Gastroesophageal sphincter (tissue), 4 donors: ENCODE measurements around the gene SLC25A38. TPM values are rescaled to one million over a fixed set of nuclear protein-coding genes. Genes with fewer than 3 reads are reported as not detected.
"Not testable (repeated sequence)": the region's sequence is repeated elsewhere in the genome, so short reads cannot be mapped to it uniquely, and the experiment has no call there.

Source experiments
- ATAC-seq: fragments of 150-250 bp; one replicate; pipeline ENCODE4 v1.9.1; 2016; ENCODE audit warnings: mild to moderate bottlenecking, moderate library complexity
- H3K27ac ChIP-seq, 4 donors: fragments of 200-600 bp; sonication (generic) in 3 of 4; 1 replicate in 3 of 4; 2 replicates in 1 of 4; pipeline ENCODE4 v1.5.1; 2016 to 2019
- H3K27me3 ChIP-seq: fragments of 200-600 bp; sonication (generic); one replicate; pipeline ENCODE4 v1.5.1; 2019
- H3K36me3 ChIP-seq, 2 donors: fragments of 200-600 bp; sonication (generic); one replicate each; pipeline ENCODE4 v1.5.1; 2019; ENCODE audit warnings: control low read depth in 1 of 2
- H3K4me1 ChIP-seq, 3 donors: fragments of 200-600 bp; sonication (generic); 1 replicate in 2 of 3; 2 replicates in 1 of 3; pipeline ENCODE4 v1.5.1; 2016 to 2019; ENCODE audit warnings: control low read depth in 2 of 3
- H3K4me3 ChIP-seq, 2 donors: fragments of 200-600 bp; sonication (generic); one replicate each; pipeline ENCODE4 v1.5.1; 2019; ENCODE audit warnings: mild to moderate bottlenecking in 1 of 2, moderate library complexity in 1 of 2
- H3K9me3 ChIP-seq, 3 donors: fragments of 200-600 bp; sonication (generic); one replicate each; pipeline ENCODE4 v1.5.1; 2017 to 2019; ENCODE audit warnings: control low read depth in 2 of 3
- EP300 ChIP-seq: sonication (generic); formaldehyde crosslinking; IDR thresholded peaks from one replicate; pipeline ENCODE4 v1.6.1; 2017; ENCODE audit warnings: antibody characterized with exemption, mild to moderate bottlenecking
- POLR2A ChIP-seq, 2 donors: fragments of 450-650 bp; IDR thresholded peaks; one replicate each; pipeline ENCODE4 v1.6.1; 2017; ENCODE audit warnings: antibody characterized with exemption in 2 of 2, mild to moderate bottlenecking in 2 of 2, moderate library complexity in 1 of 2
- POLR2AphosphoS5 ChIP-seq: sonication (generic); formaldehyde crosslinking; IDR thresholded peaks from one replicate; pipeline ENCODE4 v1.6.1; 2017; ENCODE audit warnings: antibody characterized with exemption
- WGBS, 2 donors: methylation state at CpG; one replicate each; pipeline ENCODE4 v1.1.5; 2018; ENCODE audit warnings: low coverage in 1 of 2; 5-methylcytosine and 5-hydroxymethylcytosine counted together
- total RNA-seq, 4 donors: library from RNA; depleted of rRNA; stranded (reverse); fragments of >200 nt; gene quantifications; one replicate each; pipeline ENCODE4 v1.1.0, GENCODE V29; 2016
- TF ChIP-seq, protein P1 (sequence below), 4 experiments: fragments of 200-600 bp in 2 of 4; fragments of 450-650 bp in 2 of 4; sonication (generic) in 1 of 4; IDR thresholded peaks; one replicate each; pipeline ENCODE4 v1.5.1; 2017 to 2019; ENCODE audit warnings: antibody characterized with exemption in 4 of 4, mild to moderate bottlenecking in 2 of 4, moderate library complexity in 2 of 4

SLC25A38 gene
- total RNA-seq, 4 donors from 2014 or later = 24.9 to 44.8 (median 28.5) TPM

DNA sequence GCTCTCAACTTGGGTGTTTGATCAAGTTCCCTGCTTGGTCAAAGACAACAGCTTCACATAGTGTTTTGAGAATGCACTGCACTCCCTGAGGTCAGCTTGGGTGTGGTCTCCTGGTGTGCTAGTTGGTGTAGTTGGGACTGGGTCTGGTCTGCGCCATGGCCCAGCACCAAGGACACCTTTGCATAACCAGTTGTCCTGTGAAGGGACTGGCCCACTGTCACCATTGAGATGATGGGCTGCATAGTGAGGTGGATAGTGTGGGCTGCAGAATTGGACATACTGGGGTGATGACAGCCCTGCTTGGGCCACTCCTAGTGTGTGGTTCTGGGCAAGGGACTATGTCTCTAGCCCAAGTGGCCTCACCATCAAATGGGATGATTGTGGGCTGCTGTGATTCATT lies 32.8 kb downstream of the SLC25A38 start:
- Histone ChIP-seq H3K4me3 (no peak overlapping the region), H3K36me3 (peaks cover 0 to 39% of the 10 kb centered on the region in 2 donors), H3K27ac (no peak overlapping the region), H3K4me1 (peaks cover 0 to 9% (median 2%) of the 10 kb centered on the region in 3 donors), H3K27me3 (no peaks in the 10 kb centered on the region), H3K9me3 (no peaks in the 10 kb centered on the region)
- no peak for ATAC-seq
- WGBS, 2 donors = no CpG with 5 or more reads among the region's 1 CpG
- TF ChIP-seq POLR2AphosphoS5 = no peak
- no peak for TF ChIP-seq POLR2A (IDR thresholded peaks at IDR 0.05)
- TF ChIP-seq EP300 = no peak
- TF ChIP-seq, protein P1, sequence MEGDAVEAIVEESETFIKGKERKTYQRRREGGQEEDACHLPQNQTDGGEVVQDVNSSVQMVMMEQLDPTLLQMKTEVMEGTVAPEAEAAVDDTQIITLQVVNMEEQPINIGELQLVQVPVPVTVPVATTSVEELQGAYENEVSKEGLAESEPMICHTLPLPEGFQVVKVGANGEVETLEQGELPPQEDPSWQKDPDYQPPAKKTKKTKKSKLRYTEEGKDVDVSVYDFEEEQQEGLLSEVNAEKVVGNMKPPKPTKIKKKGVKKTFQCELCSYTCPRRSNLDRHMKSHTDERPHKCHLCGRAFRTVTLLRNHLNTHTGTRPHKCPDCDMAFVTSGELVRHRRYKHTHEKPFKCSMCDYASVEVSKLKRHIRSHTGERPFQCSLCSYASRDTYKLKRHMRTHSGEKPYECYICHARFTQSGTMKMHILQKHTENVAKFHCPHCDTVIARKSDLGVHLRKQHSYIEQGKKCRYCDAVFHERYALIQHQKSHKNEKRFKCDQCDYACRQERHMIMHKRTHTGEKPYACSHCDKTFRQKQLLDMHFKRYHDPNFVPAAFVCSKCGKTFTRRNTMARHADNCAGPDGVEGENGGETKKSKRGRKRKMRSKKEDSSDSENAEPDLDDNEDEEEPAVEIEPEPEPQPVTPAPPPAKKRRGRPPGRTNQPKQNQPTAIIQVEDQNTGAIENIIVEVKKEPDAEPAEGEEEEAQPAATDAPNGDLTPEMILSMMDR (IDR thresholded peaks at IDR 0.05) = no peak

DNA sequence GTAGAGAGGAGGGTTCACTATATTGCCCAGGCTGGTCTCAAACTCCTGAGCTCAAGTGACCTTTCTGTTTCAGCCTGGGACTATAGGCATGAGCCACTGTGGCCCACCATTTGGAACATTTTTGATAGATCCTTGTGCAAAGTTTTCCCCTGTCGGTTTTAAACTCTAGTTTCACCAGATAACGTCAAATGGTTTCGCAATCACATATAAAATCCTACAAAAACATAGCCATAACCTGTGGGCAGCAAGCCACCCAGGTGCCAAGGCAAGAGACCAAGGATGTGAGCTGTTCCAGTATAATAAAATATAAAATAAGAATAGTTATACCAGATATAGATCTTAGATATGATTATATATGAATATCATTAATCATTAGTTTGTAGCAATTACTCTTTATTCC lies 33.8 kb downstream of the SLC25A38 start:
- WGBS, 2 donors = 48 to 86% methylated on average over 3 of the region's 3 CpGs

DNA sequence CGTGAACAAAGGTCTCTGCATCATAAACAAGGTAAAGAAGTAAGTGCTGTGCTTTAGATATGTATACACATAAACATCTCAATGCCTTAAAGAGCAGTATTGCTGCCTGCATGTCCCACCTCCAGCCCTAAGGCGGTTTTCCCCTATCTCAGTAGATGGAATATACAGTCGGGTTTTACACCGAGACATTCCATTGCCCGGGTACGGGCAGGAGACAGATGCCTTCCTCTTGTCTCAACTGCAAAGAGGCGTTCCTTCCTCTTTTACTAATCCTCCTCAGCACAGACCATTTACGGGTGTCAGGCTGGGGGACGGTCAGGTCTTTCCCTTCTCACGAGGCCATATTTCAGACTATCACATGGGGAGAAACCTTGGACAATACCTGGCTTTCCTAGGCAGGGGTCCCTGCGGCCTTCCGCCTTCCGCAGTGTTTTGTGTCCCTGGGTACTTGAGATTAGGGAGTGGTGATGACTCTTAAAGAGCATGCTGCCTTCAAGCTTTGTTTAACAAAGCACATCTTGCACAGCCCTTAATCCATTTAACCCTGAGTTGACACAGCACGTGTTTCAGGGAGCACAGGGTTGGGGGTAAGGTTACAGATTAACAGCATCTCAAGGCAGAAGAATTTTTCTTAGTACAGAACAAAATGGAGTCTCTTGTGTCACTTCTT lies 35.5 kb downstream of the SLC25A38 start:
- WGBS, 2 donors = 49 to 50% methylated on average over 2 to 13 of the region's 14 CpGs
- H3K4me1 ChIP-seq, H3K9me3 ChIP-seq, ATAC-seq, H3K4me3 ChIP-seq, H3K27me3 ChIP-seq, H3K27ac ChIP-seq: not testable (repeated sequence)
- H3K36me3 ChIP-seq = peaks cover 0 to 11% of the 10 kb centered on the region in 2 donors

More for the DNA sequence above, 33.8 kb downstream of the SLC25A38 start:
- not testable (repeated sequence) for H3K4me3 ChIP-seq, H3K27ac ChIP-seq, H3K4me1 ChIP-seq, H3K9me3 ChIP-seq, ATAC-seq, H3K27me3 ChIP-seq
- peaks cover 0 to 28% of the 10 kb centered on the region in 2 donors for H3K36me3 ChIP-seq

DNA sequence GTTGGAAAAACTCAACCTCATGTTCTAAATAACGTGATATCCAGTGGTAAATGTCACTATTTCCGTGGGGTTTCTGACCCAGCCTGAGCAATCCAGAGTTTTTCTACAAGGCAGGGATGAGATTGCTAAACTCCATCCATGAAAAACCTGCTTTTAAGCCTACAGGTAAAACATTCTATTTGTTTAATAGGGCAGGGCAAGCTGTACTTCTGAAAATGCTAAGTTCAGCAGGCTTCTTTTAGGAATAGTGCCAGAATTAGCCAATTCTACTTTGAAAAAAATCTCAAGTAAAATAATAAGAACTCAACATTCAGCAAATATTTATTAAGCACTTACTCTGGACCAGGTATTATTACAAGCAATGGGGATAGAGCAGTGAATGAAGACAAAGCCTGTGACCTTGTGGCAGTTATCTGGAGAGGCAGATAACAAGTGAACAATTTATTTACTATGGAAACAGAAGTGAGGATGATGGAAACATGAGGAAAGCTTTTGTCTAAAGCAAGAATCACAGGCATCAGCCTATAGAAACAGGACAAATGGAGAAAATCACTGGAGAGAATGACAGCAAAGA lies 36.7 kb downstream of the SLC25A38 start:
- peaks cover 0 to under 1% of the 10 kb centered on the region in 2 donors for H3K36me3 ChIP-seq
- no peak overlapping the region for H3K4me3 ChIP-seq
- TF ChIP-seq POLR2A (IDR thresholded peaks at IDR 0.05) = no peak
- no peak for TF ChIP-seq POLR2AphosphoS5
- no peak for ATAC-seq
- H3K4me1 ChIP-seq = peaks cover 0 to 7% (median 2%) of the 10 kb centered on the region in 3 donors
- no peaks in the 10 kb centered on the region for H3K9me3 ChIP-seq
- no peak overlapping the region for H3K27ac ChIP-seq
- WGBS, 2 donors = 67 to 96% methylated on average over 1 to 2 of the region's 2 CpGs
- H3K27me3 ChIP-seq = no peaks in the 10 kb centered on the region

DNA sequence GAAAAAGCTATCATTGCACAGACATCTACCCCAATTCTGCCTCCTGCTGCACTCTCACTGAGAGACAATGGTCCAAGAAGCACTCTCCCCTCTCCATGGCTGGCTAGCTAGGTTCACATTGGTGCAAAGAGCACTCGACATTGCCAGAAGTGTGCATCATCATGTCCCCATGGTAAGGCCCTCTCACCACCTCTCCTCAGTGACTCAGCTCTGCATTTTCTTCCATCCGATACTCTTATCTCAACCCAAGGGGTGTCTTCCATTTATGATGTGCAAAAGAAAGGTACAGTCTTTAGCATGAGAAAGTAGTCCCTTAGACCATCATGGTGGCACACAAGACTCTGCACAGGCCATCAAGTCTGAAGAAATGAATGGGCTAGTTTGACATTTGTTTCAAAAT lies 37.4 kb downstream of the SLC25A38 start:
- Histone ChIP-seq H3K36me3 (no peaks in the 10 kb centered on the region), H3K27ac (no peak overlapping the region), H3K4me1 (peaks cover 0 to 7% (median 2%) of the 10 kb centered on the region in 3 donors), H3K27me3 (no peaks in the 10 kb centered on the region), H3K4me3 (no peak overlapping the region), H3K9me3 (no peaks in the 10 kb centered on the region)
- TF ChIP-seq POLR2AphosphoS5 = no peak
- no peak for TF ChIP-seq POLR2A (IDR thresholded peaks at IDR 0.05)
- no peak for TF ChIP-seq EP300
- TF ChIP-seq, protein P1 (IDR thresholded peaks at IDR 0.05) = no peak
- no peak for ATAC-seq
- 83 to 85% methylated on average over 1 to 2 of the region's 2 CpGs for WGBS, 2 donors

DNA sequence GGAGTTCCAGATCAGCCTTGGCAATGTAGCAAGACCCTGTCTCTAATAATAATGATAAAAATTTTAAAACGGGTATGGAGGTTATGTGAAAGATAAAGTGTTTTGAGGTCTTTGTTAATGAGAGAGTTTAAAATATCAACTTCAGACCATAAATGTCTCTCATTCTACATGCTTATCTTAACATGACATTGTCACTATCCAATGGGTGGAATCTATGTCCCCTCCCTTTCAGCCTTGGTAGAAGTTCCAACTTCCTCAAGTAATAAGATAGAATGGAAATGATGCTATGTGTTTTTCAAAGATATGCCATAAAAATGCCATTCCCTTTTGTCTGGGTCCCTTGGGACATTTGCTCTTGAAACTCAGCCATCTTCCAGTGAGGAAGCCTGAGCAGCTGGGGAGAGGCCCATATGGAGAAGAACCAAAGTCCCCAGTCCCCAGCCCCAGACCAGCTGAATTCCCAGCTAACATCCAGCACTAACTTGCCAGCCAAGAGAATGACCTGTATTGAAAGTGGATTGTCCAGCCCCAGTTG lies 40.3 kb downstream of the SLC25A38 start:
- WGBS, 2 donors = 65 to 88% methylated on average over 1 of the region's 1 CpG
- H3K27me3 ChIP-seq = no peaks in the 10 kb centered on the region
- no peak overlapping the region for H3K27ac ChIP-seq
- no peak for ATAC-seq
- no peaks in the 10 kb centered on the region for H3K36me3 ChIP-seq
- no peak overlapping the region for H3K4me3 ChIP-seq
- no peaks in the 10 kb centered on the region for H3K9me3 ChIP-seq
- TF ChIP-seq EP300 (no peak), POLR2AphosphoS5 (no peak), POLR2A (IDR thresholded peaks at IDR 0.05) (no peak)
- TF ChIP-seq, protein P1 (IDR thresholded peaks at IDR 0.05) = no peak
- H3K4me1 ChIP-seq = no peaks in the 10 kb centered on the region
